CD4-positive, alpha-beta T cell treated with Interleukin-6 at 100 ng/mL for 8 hours (primary cell): ENCODE data around the gene LRRK1.

Experiments
- DNase-seq: peaks from one replicate; pipeline ENCODE4 v3.0.0-alpha.2; 2020; ENCODE audit warnings: mixed read lengths, low spot score

LRRK1 gene

GRCh38 chr15:101022876-101023275, 103.7 kb downstream of the LRRK1 start:
- no peak for DNase-seq

- no peak for DNase-seq
Measured at GRCh38 chr15:101023501-101024072, 104.4 kb downstream of the LRRK1 start.

- DNase-seq, result no peak
Measured at GRCh38 chr15:101024073-101024695, 105.0 kb downstream of the LRRK1 start.

GRCh38 chr15:101024706-101025500, 105.7 kb downstream of the LRRK1 start:
- DNase-seq, result no peak

- no peak for DNase-seq
Measured at GRCh38 chr15:101025501-101025885, 106.3 kb downstream of the LRRK1 start.

GRCh38 chr15:101025896-101026631, 106.9 kb downstream of the LRRK1 start:
- DNase-seq, result no peak

GRCh38 chr15:101026656-101027272, 107.6 kb downstream of the LRRK1 start:
- DNase-seq, result no peak

GRCh38 chr15:101027273-101027901, 108.2 kb downstream of the LRRK1 start:
- DNase-seq, result no peak

GRCh38 chr15:101027920-101028319, 108.8 kb downstream of the LRRK1 start:
- DNase-seq, result no peak

GRCh38 chr15:101028321-101028720, 109.2 kb downstream of the LRRK1 start:
- DNase-seq, result no peak

GRCh38 chr15:101028772-101029438, 109.7 kb downstream of the LRRK1 start:
- no peak for DNase-seq

GRCh38 chr15:101029971-101030661, 111.0 kb downstream of the LRRK1 start:
- no peak for DNase-seq

- DNase-seq, result no peak
Measured at GRCh38 chr15:101031213-101031612, 112.1 kb downstream of the LRRK1 start.

- DNase-seq, result no peak
Measured at GRCh38 chr15:101033801-101034200, 114.6 kb downstream of the LRRK1 start.

- no peak for DNase-seq
Measured at GRCh38 chr15:101035611-101036010, 116.5 kb downstream of the LRRK1 start.

- no peak for DNase-seq
Measured at GRCh38 chr15:101036189-101036588, 117.0 kb downstream of the LRRK1 start.

GRCh38 chr15:101037090-101037830, 118.1 kb downstream of the LRRK1 start:
- DNase-seq, result no peak

- DNase-seq, result no peak
Measured at GRCh38 chr15:101038327-101039003, 119.3 kb downstream of the LRRK1 start.

- DNase-seq, result no peak
Measured at GRCh38 chr15:101039461-101039860, 120.3 kb downstream of the LRRK1 start.
